Measurements from ENCODE around the gene ANKRD13B.

ANKRD13B gene

GRCh38 chr17:29561554-29562517, 31.1 kb upstream of the ANKRD13B start:
- Histone ChIP-seq H3K4me1 (ENCODE audit: control insufficient read depth, insufficient read depth, low read length) (peaks cover 16% of the 10 kb centered on the region), H3K4me2 (ENCODE audit: low read length) (no peak overlapping the region), H3K9ac (ENCODE audit: low read depth, low read length) (no peak overlapping the region), H3K9me3 (replicated peaks; ENCODE audit: low read length) (no peaks in the 10 kb centered on the region), H3K36me3 (ENCODE audit: insufficient read depth, low read length) (peaks cover 5% of the 10 kb centered on the region), H3K4me3 (ENCODE audit: low read length) (no peak overlapping the region), H3K27me3 (ENCODE audit: control insufficient read depth, insufficient read depth, low read length) (no peaks in the 10 kb centered on the region)

- H3K4me3 ChIP-seq (ENCODE audit: low read length), result no peak overlapping the region
- H3K9ac ChIP-seq (ENCODE audit: low read depth, low read length), result no peak overlapping the region
- H3K9me3 ChIP-seq (replicated peaks; ENCODE audit: low read length), result no peaks in the 10 kb centered on the region
- H3K4me1 ChIP-seq (ENCODE audit: control insufficient read depth, insufficient read depth, low read length), result peaks cover 16% of the 10 kb centered on the region
- no peak overlapping the region for H3K4me2 ChIP-seq (ENCODE audit: low read length)
- peaks cover 5% of the 10 kb centered on the region for H3K36me3 ChIP-seq (ENCODE audit: insufficient read depth, low read length)
- no peaks in the 10 kb centered on the region for H3K27me3 ChIP-seq (ENCODE audit: control insufficient read depth, insufficient read depth, low read length)
Measured at GRCh38 chr17:29562615-29563014, 30.3 kb upstream of the ANKRD13B start.

DNA sequence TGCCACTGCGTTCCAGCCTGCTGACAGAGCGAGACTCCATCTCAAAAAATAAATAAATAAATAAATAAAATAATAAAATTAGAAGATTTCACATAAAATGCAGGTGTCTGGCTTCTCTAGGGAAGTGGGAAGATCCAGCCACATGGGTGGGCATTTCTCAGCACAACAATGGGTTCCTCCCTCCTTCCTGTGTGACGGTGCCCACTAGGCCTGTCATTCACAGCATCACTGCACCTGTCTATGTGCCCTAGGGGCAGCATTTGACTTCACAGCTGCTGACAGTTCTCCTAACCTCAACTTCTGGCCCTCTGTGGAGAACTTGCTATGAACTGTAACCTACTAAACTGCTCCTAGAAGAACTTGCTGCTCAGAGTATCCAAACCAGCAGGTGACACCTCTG, 29.1 kb upstream of the ANKRD13B start:
- Histone ChIP-seq H3K27me3 (ENCODE audit: control insufficient read depth, insufficient read depth, low read length) (no peaks in the 10 kb centered on the region), H3K4me1 (ENCODE audit: control insufficient read depth, insufficient read depth, low read length) (peaks cover 16% of the 10 kb centered on the region), H3K9me3 (replicated peaks; ENCODE audit: low read length) (no peaks in the 10 kb centered on the region), H3K36me3 (ENCODE audit: insufficient read depth, low read length) (peaks cover 5% of the 10 kb centered on the region), H3K4me3 (ENCODE audit: low read length) (no peak overlapping the region), H3K4me2 (ENCODE audit: low read length) (no peak overlapping the region), H3K9ac (ENCODE audit: low read depth, low read length) (no peak overlapping the region)

GRCh38 chr17:29565643-29566472, 27.1 kb upstream of the ANKRD13B start:
- H3K4me3 ChIP-seq (ENCODE audit: low read length), result peak overlapping the region; percentile 74
- H3K4me2 ChIP-seq (ENCODE audit: low read length), result peak overlapping the region; percentile 98
- no peaks in the 10 kb centered on the region for H3K27me3 ChIP-seq (ENCODE audit: control insufficient read depth, insufficient read depth, low read length)
- peaks cover 8% of the 10 kb centered on the region for H3K36me3 ChIP-seq (ENCODE audit: insufficient read depth, low read length)
- H3K9me3 ChIP-seq (replicated peaks; ENCODE audit: low read length), result no peaks in the 10 kb centered on the region
- H3K4me1 ChIP-seq (ENCODE audit: control insufficient read depth, insufficient read depth, low read length), result peaks cover 21% of the 10 kb centered on the region
- peak overlapping the region; percentile 57 for H3K9ac ChIP-seq (ENCODE audit: low read depth, low read length)

- peak within 1 kb of the TSS; percentile 73 for H3K9ac ChIP-seq (ENCODE audit: low read depth, low read length)
- no peaks in the 10 kb centered on the region for H3K9me3 ChIP-seq (replicated peaks; ENCODE audit: low read length)
- no peaks in the 10 kb centered on the region for H3K27me3 ChIP-seq (ENCODE audit: control insufficient read depth, insufficient read depth, low read length)
- H3K4me2 ChIP-seq (ENCODE audit: low read length), result peak within 1 kb of the TSS; percentile 98
- peaks cover 21% of the 10 kb centered on the region for H3K4me1 ChIP-seq (ENCODE audit: control insufficient read depth, insufficient read depth, low read length)
- H3K36me3 ChIP-seq (ENCODE audit: insufficient read depth, low read length), result peaks cover 11% of the 10 kb centered on the region
- H3K4me3 ChIP-seq (ENCODE audit: low read length), result peak within 1 kb of the TSS; percentile 74
Measured at GRCh38 chr17:29566473-29567303, 26.2 kb upstream of the ANKRD13B start, which contains the start of gene ABHD15. ABHD15 (minus strand) TSS chr17:29567037; CDS start chr17:29566966, 71 bp downstream.

- Histone ChIP-seq H3K36me3 (ENCODE audit: insufficient read depth, low read length) (peaks cover 7% of the 10 kb centered on the region), H3K4me1 (ENCODE audit: control insufficient read depth, insufficient read depth, low read length) (peaks cover 24% of the 10 kb centered on the region), H3K9me3 (replicated peaks; ENCODE audit: low read length) (no peaks in the 10 kb centered on the region), H3K27me3 (ENCODE audit: control insufficient read depth, insufficient read depth, low read length) (no peaks in the 10 kb centered on the region), H3K9ac (ENCODE audit: low read depth, low read length) (peak overlapping the region; percentile 73), H3K4me3 (ENCODE audit: low read length) (peak overlapping the region; percentile 74), H3K4me2 (ENCODE audit: low read length) (peak overlapping the region; percentile 98)
Measured at GRCh38 chr17:29567304-29567553, 25.7 kb upstream of the ANKRD13B start.

DNA sequence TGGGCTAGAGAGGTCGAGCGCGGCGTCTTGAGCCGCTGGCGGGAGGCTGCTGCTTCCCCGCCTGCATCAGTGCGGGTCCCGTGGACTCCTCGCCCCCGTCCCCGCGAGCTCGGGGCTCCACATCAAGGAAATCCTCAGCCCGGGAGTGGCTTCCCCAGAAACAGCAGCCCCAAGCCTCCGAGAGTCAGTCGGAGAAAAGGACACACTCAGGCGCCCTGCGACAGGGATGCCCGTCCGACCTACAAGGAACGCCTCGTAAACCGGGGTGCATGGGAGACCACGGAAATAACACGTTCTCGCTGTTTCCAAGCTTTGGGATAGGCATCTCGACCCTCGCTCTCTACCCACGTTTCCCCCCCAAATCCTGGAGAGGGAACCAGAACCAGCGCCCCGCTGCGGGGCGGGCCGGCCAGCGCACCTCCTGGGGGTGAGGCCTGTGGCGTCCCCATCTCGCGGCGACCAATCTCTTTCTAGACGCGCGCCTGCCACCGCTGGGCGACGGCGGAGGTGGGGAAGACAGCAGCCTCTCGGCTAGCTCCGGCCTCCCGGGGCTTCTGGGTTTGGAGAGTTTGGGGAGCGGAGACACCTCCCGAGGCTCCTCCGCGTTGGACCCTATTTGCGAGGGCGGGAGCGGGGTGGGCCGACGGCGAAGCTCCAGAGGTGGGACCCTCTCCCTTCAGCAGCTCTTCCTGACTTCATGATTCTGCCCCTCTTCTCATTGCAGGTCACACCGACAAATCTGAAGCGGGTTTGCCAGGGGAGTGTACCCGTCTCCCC, 25.2 kb upstream of the ANKRD13B start:
- peak overlapping the region; percentile 98 for H3K4me2 ChIP-seq (ENCODE audit: low read length)
- peaks cover 29% of the 10 kb centered on the region for H3K4me1 ChIP-seq (ENCODE audit: control insufficient read depth, insufficient read depth, low read length)
- H3K36me3 ChIP-seq (ENCODE audit: insufficient read depth, low read length), result peaks cover 7% of the 10 kb centered on the region
- peak overlapping the region; percentile 74 for H3K4me3 ChIP-seq (ENCODE audit: low read length)
- H3K9ac ChIP-seq (ENCODE audit: low read depth, low read length), result peak overlapping the region; percentile 73
- no peaks in the 10 kb centered on the region for H3K27me3 ChIP-seq (ENCODE audit: control insufficient read depth, insufficient read depth, low read length)
- H3K9me3 ChIP-seq (replicated peaks; ENCODE audit: low read length), result no peaks in the 10 kb centered on the region

DNA sequence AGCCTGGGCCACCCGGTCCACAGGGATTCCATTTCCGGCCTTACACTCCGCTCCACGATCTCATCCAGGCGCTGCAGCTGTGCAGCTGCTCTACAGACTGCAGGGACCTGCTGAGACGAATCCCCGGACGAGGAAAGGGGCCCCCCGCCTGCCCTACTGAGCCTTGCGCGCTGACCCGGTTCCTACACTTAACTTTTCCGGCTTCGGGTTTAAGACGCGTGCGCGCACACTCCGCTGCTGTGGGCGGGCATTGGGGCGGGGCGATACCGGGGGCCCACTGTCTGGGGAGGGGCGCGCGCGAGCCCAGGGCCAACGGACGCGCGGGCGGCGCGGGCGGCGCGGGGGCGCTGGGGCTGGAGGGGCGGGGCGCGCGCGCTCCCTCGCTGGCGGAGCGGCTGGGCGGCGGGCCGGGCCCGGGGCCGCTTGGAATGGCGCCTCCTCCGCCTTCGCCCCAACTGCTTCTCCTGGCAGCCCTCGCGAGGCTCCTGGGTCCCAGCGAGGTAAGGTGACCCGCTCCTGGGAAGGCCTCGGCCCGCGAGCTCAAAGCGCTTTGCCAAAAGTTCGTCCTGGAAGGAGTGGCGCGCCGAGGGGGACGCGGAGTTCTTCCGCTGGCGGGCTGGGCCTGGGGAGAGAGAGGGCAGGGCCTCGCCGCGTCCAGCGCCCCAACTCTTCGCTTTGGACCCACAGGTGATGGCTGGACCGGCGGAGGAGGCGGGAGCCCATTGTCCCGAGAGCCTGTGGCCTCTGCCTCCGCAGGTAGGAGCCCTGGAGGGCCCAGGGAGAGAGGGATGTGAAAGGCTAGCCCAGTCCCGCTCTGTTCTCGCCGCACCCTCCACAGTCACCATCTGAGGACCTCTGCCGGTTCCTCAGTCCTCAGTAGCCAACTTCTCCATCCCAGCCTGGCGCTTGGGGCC, 24.3 kb upstream of the ANKRD13B start, which contains the start of gene TP53I13:
TP53I13 (plus strand) TSS at position 371 of the 914 bp plus-strand sequence; CDS start at position 429, 58 bp downstream.
- Histone ChIP-seq H3K4me1 (ENCODE audit: control insufficient read depth, insufficient read depth, low read length) (peaks cover 36% of the 10 kb centered on the region), H3K27me3 (ENCODE audit: control insufficient read depth, insufficient read depth, low read length) (no peaks in the 10 kb centered on the region), H3K4me2 (ENCODE audit: low read length) (peak within 1 kb of the TSS; percentile 98), H3K9me3 (replicated peaks; ENCODE audit: low read length) (no peaks in the 10 kb centered on the region), H3K36me3 (ENCODE audit: insufficient read depth, low read length) (peaks cover 7% of the 10 kb centered on the region), H3K9ac (ENCODE audit: low read depth, low read length) (peak within 1 kb of the TSS; percentile 81), H3K4me3 (ENCODE audit: low read length) (peak within 1 kb of the TSS; percentile 74)

GRCh38 chr17:29569245-29569950, 23.5 kb upstream of the ANKRD13B start:
- H3K27me3 ChIP-seq (ENCODE audit: control insufficient read depth, insufficient read depth, low read length), result no peaks in the 10 kb centered on the region
- peak overlapping the region; percentile 81 for H3K9ac ChIP-seq (ENCODE audit: low read depth, low read length)
- no peaks in the 10 kb centered on the region for H3K9me3 ChIP-seq (replicated peaks; ENCODE audit: low read length)
- peaks cover 36% of the 10 kb centered on the region for H3K4me1 ChIP-seq (ENCODE audit: control insufficient read depth, insufficient read depth, low read length)
- peak overlapping the region; percentile 74 for H3K4me3 ChIP-seq (ENCODE audit: low read length)
- peak overlapping the region; percentile 85 for H3K4me2 ChIP-seq (ENCODE audit: low read length)
- peaks cover 13% of the 10 kb centered on the region for H3K36me3 ChIP-seq (ENCODE audit: insufficient read depth, low read length)

Measured in skeletal muscle satellite cell (primary cell).